Neural cell (in vitro differentiated cells): ENCODE results near the gene PLCB4.

Experiments used
- POLR2AphosphoS5 ChIP-seq: IDR thresholded peaks from 2 replicates; pipeline ENCODE4 v1.6.1; 2012
- SMC3 ChIP-seq: fragments of 450-650 bp; conservative IDR thresholded peaks from 2 replicates; pipeline ENCODE4 v1.6.1; 2014; ENCODE audit warnings: antibody characterized with exemption, mild to moderate bottlenecking, moderate library complexity; ENCODE audit not compliant: poor library complexity
- TF ChIP-seq, protein P1 (sequence below): fragments of 450-650 bp; IDR thresholded peaks from 2 replicates; pipeline ENCODE4 v1.5.1; 2014; ENCODE audit warnings: antibody characterized with exemption, mild to moderate bottlenecking, moderate library complexity; ENCODE audit not compliant: poor library complexity, severe bottlenecking
- TF ChIP-seq, protein P2 (sequence below): IDR thresholded peaks from 2 replicates; pipeline ENCODE4 v1.6.1; 2012; ENCODE audit warnings: borderline replicate concordance

DNA sequence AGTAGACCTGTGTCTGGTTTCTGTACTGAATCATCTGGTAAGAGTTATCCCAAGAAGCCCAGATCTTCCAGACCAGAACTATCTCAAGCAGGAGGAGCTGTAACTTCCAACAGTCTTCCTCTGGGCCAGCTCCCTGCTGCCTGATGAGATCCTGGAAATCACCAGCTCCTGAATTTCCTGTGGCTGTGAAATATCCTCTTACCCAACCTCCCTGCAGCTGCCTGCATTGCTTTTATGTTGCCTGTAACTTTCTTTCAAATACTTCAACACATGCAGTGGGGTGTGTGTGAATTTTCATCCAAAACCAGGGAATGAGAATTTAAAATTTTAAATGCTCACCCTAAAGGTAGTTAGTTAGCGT is 285.0 kb downstream of the PLCB4 start:
- TF ChIP-seq POLR2AphosphoS5 (no peak), SMC3 (no peak)
- TF ChIP-seq, protein P1, sequence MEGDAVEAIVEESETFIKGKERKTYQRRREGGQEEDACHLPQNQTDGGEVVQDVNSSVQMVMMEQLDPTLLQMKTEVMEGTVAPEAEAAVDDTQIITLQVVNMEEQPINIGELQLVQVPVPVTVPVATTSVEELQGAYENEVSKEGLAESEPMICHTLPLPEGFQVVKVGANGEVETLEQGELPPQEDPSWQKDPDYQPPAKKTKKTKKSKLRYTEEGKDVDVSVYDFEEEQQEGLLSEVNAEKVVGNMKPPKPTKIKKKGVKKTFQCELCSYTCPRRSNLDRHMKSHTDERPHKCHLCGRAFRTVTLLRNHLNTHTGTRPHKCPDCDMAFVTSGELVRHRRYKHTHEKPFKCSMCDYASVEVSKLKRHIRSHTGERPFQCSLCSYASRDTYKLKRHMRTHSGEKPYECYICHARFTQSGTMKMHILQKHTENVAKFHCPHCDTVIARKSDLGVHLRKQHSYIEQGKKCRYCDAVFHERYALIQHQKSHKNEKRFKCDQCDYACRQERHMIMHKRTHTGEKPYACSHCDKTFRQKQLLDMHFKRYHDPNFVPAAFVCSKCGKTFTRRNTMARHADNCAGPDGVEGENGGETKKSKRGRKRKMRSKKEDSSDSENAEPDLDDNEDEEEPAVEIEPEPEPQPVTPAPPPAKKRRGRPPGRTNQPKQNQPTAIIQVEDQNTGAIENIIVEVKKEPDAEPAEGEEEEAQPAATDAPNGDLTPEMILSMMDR, result no peak
- TF ChIP-seq, protein P2, sequence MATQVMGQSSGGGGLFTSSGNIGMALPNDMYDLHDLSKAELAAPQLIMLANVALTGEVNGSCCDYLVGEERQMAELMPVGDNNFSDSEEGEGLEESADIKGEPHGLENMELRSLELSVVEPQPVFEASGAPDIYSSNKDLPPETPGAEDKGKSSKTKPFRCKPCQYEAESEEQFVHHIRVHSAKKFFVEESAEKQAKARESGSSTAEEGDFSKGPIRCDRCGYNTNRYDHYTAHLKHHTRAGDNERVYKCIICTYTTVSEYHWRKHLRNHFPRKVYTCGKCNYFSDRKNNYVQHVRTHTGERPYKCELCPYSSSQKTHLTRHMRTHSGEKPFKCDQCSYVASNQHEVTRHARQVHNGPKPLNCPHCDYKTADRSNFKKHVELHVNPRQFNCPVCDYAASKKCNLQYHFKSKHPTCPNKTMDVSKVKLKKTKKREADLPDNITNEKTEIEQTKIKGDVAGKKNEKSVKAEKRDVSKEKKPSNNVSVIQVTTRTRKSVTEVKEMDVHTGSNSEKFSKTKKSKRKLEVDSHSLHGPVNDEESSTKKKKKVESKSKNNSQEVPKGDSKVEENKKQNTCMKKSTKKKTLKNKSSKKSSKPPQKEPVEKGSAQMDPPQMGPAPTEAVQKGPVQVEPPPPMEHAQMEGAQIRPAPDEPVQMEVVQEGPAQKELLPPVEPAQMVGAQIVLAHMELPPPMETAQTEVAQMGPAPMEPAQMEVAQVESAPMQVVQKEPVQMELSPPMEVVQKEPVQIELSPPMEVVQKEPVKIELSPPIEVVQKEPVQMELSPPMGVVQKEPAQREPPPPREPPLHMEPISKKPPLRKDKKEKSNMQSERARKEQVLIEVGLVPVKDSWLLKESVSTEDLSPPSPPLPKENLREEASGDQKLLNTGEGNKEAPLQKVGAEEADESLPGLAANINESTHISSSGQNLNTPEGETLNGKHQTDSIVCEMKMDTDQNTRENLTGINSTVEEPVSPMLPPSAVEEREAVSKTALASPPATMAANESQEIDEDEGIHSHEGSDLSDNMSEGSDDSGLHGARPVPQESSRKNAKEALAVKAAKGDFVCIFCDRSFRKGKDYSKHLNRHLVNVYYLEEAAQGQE, result no peak
